Measurements from ENCODE around the gene KRTAP24-1. TPM values are rescaled to one million over a fixed set of nuclear protein-coding genes. Genes with fewer than 3 reads are reported as not detected.

Gene KRTAP24-1
- total and polyA plus RNA-seq, 4 donors, result not detected

- Histone ChIP-seq H3K27me3 (ENCODE audit: control insufficient read depth in 4 of 4, insufficient read depth in 4 of 4, low read length in 3 of 4) (no peaks in the 10 kb centered on the region), H3K27ac (ENCODE audit: low read depth in 1 of 2, low read length in 2 of 2) (no peak overlapping the region), H3K9ac (ENCODE audit: low read depth in 1 of 2, low read length in 2 of 2) (no peak overlapping the region), H3K4me3 (ENCODE audit: low read depth in 1 of 3, low read length in 3 of 3) (no peak overlapping the region), H3K9me3 (ENCODE audit: control insufficient read depth in 4 of 4, low read length in 3 of 4) (no peaks in the 10 kb centered on the region), H3K4me1 (ENCODE audit: control insufficient read depth in 4 of 4, insufficient read depth in 4 of 4, low read length in 3 of 4) (no peaks in the 10 kb centered on the region), H3K36me3 (ENCODE audit: control insufficient read depth in 4 of 4, insufficient read depth in 3 of 4, low read depth in 1 of 4, low read length in 3 of 4) (no peaks in the 10 kb centered on the region)
- 57% methylated on average over 4 of the region's 4 CpGs for WGBS
- DNase-seq (ENCODE audit: low spot score), result no peak
- no peak for TF ChIP-seq GABPA (IDR thresholded peaks at IDR 0.05 in 1 of 2, conservative IDR thresholded peaks at IDR 0.05 in 1 of 2)
- TF ChIP-seq RAD21 (IDR thresholded peaks at IDR 0.05), result peak; percentile 20 to 53
These were observed 25.0 kb downstream of the KRTAP24-1 start for GRCh38 chr21:30257773-30258172.

DNA sequence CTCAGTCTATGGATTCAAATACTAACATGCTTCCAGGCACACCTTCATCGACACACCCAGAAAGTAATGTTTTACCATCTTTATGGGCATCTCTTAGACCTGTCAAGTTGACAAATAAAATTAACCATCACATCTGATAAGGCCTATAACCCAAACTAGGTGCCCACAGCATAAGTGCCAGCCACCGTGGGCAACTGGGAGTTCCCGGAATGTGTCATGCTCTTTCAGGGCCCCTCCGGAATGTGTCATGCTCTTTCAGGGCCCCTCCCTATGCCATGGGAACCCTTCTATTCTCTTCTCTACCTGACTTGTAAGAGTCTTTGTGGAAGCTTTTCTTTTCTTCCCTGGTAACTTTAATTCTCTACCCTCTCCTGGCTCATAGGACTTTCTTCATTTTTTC, 26.6 kb downstream of the KRTAP24-1 start:
- DNase-seq (ENCODE audit: low spot score), result no peak
- H3K9me3 ChIP-seq (ENCODE audit: control insufficient read depth in 4 of 4, low read length in 3 of 4), result no peaks in the 10 kb centered on the region

GRCh38 chr21:30255679-30256078, 27.1 kb downstream of the KRTAP24-1 start:
- H3K9ac ChIP-seq (ENCODE audit: low read depth in 1 of 2, low read length in 2 of 2), result no peak overlapping the region
- no peak for DNase-seq (ENCODE audit: low spot score)
- no peaks in the 10 kb centered on the region for H3K36me3 ChIP-seq (ENCODE audit: control insufficient read depth in 4 of 4, insufficient read depth in 3 of 4, low read depth in 1 of 4, low read length in 3 of 4)
- H3K27me3 ChIP-seq (ENCODE audit: control insufficient read depth in 4 of 4, insufficient read depth in 4 of 4, low read length in 3 of 4), result no peaks in the 10 kb centered on the region
- H3K9me3 ChIP-seq (ENCODE audit: control insufficient read depth in 4 of 4, low read length in 3 of 4), result no peaks in the 10 kb centered on the region
- H3K4me1 ChIP-seq (ENCODE audit: control insufficient read depth in 4 of 4, insufficient read depth in 4 of 4, low read length in 3 of 4), result no peaks in the 10 kb centered on the region
- H3K27ac ChIP-seq (ENCODE audit: low read depth in 1 of 2, low read length in 2 of 2), result no peak overlapping the region
- 88% methylated on average over 1 of the region's 1 CpG for WGBS
- H3K4me3 ChIP-seq (ENCODE audit: low read depth in 1 of 3, low read length in 3 of 3), result no peak overlapping the region
- TF ChIP-seq, protein P1, sequence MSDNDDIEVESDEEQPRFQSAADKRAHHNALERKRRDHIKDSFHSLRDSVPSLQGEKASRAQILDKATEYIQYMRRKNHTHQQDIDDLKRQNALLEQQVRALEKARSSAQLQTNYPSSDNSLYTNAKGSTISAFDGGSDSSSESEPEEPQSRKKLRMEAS (IDR thresholded peaks at IDR 0.05), result no peak
- TF ChIP-seq NR2F2 (IDR thresholded peaks at IDR 0.05) (no peak), REST (IDR thresholded peaks at IDR 0.05) (no peak), YY1 (IDR thresholded peaks at IDR 0.05) (no peak), HNF4A (conservative IDR thresholded peaks at IDR 0.05) (no peak), GABPA (IDR thresholded peaks at IDR 0.05 in 1 of 2, conservative IDR thresholded peaks at IDR 0.05 in 1 of 2) (no peak), FOXA1 (IDR thresholded peaks at IDR 0.05) (no peak), RXRA (IDR thresholded peaks at IDR 0.05) (no peak), FOXA2 (IDR thresholded peaks at IDR 0.05) (no peak), EGR1 (IDR thresholded peaks at IDR 0.05; ENCODE audit: low read depth in 2 of 2) (no peak), ZBTB33 (IDR thresholded peaks at IDR 0.05) (no peak), SP1 (IDR thresholded peaks at IDR 0.05) (no peak), JUND (IDR thresholded peaks at IDR 0.05) (no peak)
- TF ChIP-seq, protein P2, sequence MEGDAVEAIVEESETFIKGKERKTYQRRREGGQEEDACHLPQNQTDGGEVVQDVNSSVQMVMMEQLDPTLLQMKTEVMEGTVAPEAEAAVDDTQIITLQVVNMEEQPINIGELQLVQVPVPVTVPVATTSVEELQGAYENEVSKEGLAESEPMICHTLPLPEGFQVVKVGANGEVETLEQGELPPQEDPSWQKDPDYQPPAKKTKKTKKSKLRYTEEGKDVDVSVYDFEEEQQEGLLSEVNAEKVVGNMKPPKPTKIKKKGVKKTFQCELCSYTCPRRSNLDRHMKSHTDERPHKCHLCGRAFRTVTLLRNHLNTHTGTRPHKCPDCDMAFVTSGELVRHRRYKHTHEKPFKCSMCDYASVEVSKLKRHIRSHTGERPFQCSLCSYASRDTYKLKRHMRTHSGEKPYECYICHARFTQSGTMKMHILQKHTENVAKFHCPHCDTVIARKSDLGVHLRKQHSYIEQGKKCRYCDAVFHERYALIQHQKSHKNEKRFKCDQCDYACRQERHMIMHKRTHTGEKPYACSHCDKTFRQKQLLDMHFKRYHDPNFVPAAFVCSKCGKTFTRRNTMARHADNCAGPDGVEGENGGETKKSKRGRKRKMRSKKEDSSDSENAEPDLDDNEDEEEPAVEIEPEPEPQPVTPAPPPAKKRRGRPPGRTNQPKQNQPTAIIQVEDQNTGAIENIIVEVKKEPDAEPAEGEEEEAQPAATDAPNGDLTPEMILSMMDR (IDR thresholded peaks at IDR 0.05; ENCODE audit: low read depth, low read length, missing input control), result no peak

More for the DNA sequence above, 26.6 kb downstream of the KRTAP24-1 start:
- TF ChIP-seq NR2F2 (IDR thresholded peaks at IDR 0.05), result no peak
- TF ChIP-seq ZBTB33 (IDR thresholded peaks at IDR 0.05), result no peak
- TF ChIP-seq TAF1 (conservative IDR thresholded peaks at IDR 0.05), result no peak
- no peak for TF ChIP-seq RXRA (IDR thresholded peaks at IDR 0.05)
- TF ChIP-seq SP1 (IDR thresholded peaks at IDR 0.05), result no peak
- WGBS, result 81% methylated on average over 4 of the region's 4 CpGs
- H3K4me1 ChIP-seq (ENCODE audit: control insufficient read depth in 4 of 4, insufficient read depth in 4 of 4, low read length in 3 of 4), result no peaks in the 10 kb centered on the region
- no peak overlapping the region for H3K27ac ChIP-seq (ENCODE audit: low read depth in 1 of 2, low read length in 2 of 2)
- no peak overlapping the region for H3K4me3 ChIP-seq (ENCODE audit: low read depth in 1 of 3, low read length in 3 of 3)
- no peak overlapping the region for H3K9ac ChIP-seq (ENCODE audit: low read depth in 1 of 2, low read length in 2 of 2)
- H3K27me3 ChIP-seq (ENCODE audit: control insufficient read depth in 4 of 4, insufficient read depth in 4 of 4, low read length in 3 of 4), result no peaks in the 10 kb centered on the region
- no peaks in the 10 kb centered on the region for H3K36me3 ChIP-seq (ENCODE audit: control insufficient read depth in 4 of 4, insufficient read depth in 3 of 4, low read depth in 1 of 4, low read length in 3 of 4)

Measured in liver (tissue), 9 donors.